NT2/D1 (cell line): ENCODE measurements around the gene KLHL6.

Source experiments
- SUZ12 ChIP-seq: IDR thresholded peaks from 2 replicates; pipeline ENCODE4 v1.6.1; 2011; ENCODE audit not compliant: insufficient read length, insufficient read depth; ENCODE audit errors: extremely low read depth
- YY1 ChIP-seq: IDR thresholded peaks from 2 replicates; pipeline ENCODE4 v1.6.1; 2011; ENCODE audit not compliant: insufficient read length, insufficient read depth

DNA sequence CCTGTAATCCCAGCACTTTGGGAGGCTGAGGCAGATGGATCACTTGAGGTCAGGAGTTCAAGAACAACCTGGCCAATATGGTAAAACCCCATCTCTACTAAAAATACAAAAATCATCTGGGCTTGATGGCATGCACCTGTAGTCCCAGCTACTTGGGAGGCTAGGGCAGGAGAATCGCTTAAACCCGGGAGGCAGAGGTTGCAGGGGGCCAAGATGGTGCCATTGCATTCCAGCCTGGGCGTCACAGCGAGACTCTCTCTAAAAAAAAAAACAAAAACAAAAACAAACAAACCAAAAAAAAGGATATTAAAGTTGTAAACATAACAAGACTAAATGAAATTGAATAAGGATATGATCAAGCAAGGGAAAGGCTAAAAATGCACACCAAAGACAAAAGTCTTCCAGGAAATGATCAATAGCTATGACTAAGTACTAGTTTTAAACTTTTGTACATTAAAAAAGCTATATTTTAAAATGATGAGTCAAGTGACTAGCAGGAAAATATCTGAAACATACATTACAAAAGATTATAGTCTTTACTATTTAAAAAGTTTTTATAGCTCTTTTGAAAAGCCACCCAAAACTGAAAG, 28.6 kb downstream of the KLHL6 start:
- TF ChIP-seq SUZ12 (no peak), YY1 (no peak)
